DOHH2 (cell line): ENCODE data around the gene RING1.

Source experiments
- EZH2phosphoT487 ChIP-seq: fragments of 200-600 bp; sonication (generic); IDR thresholded peaks from 2 replicates; pipeline ENCODE4 v1.6.1; 2017; ENCODE audit warnings: borderline replicate concordance, mild to moderate bottlenecking, antibody characterized with exemption, low read length, moderate library complexity, mixed read lengths
- TF ChIP-seq, protein P1 (sequence below): fragments of 200-600 bp; sonication (generic); IDR thresholded peaks from one replicate; pipeline ENCODE4 v1.5.1; 2014; ENCODE audit warnings: antibody characterized with exemption, mild to moderate bottlenecking, low read depth, low read length; ENCODE audit not compliant: poor library complexity, severe bottlenecking

DNA sequence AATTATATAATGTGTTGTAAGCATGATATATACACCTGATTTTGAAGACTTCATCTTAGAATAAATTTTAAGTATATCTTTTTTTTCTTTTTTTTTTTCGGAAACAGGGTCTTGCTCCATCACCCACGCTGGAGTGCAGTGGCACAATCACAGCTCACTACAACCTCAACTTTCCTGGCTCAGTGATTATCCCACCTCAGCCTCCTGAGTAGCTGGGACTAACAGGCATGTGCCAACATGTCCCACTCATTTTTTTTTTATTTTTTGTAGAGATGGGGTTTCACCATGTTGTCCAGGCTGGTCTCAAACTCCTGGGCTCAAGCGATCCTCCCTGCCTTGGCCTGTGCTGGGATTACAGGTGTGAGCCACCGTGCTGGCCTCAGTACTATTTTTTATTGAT, 46.3 kb downstream of the RING1 start:
- TF ChIP-seq, protein P1, sequence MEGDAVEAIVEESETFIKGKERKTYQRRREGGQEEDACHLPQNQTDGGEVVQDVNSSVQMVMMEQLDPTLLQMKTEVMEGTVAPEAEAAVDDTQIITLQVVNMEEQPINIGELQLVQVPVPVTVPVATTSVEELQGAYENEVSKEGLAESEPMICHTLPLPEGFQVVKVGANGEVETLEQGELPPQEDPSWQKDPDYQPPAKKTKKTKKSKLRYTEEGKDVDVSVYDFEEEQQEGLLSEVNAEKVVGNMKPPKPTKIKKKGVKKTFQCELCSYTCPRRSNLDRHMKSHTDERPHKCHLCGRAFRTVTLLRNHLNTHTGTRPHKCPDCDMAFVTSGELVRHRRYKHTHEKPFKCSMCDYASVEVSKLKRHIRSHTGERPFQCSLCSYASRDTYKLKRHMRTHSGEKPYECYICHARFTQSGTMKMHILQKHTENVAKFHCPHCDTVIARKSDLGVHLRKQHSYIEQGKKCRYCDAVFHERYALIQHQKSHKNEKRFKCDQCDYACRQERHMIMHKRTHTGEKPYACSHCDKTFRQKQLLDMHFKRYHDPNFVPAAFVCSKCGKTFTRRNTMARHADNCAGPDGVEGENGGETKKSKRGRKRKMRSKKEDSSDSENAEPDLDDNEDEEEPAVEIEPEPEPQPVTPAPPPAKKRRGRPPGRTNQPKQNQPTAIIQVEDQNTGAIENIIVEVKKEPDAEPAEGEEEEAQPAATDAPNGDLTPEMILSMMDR = no peak
- TF ChIP-seq EZH2phosphoT487 = no peak
